GM19452 (cell line): ENCODE measurements around the gene ASB18.

Experiments used
- ATAC-seq: cut with Tn5 transposase; IDR thresholded peaks from one replicate; pipeline ENCODE4 v1.9.1; 2021; ENCODE audit not compliant: unreplicated experiment

ASB18 gene

DNA sequence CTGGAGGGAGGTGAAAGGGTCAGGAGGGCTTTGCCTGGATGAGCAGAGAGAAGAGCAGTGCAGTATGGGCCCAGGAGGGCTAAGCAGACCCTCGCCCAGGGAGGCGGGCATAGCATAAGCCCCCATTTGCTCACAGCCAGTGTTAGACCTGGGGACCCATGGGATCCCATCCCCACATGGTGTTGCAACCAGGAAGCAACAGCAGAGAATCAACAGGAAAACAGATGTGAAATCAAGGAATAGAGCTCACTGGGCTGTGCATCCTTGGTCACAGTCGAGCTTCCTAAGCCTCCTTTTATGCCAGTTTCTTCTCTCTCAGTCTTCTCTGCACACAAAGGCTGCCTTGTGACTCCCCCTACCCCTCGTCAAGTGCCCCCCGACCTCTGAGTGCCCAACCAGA is 19.9 kb downstream of the ASB18 start:
- ATAC-seq = no peak

DNA sequence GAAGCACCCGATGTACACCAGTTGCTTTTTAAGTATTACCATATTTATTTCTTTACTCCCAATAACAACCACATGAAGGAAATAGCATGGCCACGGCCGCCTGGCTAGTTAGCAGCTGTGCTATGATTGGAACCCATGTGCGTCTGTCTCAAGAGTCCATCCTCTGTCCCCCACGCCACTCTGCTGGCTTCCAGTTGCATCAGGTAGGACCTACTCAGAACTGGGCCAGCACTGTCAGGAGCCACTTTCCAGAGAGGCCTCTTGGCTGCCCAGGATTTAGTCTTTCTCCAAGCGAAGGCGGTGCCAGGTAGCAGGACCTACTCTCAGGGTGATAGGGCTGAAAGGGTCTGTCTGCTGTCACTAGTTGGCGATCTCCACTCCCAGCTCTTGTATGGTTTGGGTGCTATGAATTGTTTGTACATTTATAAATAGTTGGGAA is 22.1 kb downstream of the ASB18 start:
- ATAC-seq = no peak

GRCh38 chr2:236241181-236242056 is 22.8 kb downstream of the ASB18 start:
- ATAC-seq = no peak

DNA sequence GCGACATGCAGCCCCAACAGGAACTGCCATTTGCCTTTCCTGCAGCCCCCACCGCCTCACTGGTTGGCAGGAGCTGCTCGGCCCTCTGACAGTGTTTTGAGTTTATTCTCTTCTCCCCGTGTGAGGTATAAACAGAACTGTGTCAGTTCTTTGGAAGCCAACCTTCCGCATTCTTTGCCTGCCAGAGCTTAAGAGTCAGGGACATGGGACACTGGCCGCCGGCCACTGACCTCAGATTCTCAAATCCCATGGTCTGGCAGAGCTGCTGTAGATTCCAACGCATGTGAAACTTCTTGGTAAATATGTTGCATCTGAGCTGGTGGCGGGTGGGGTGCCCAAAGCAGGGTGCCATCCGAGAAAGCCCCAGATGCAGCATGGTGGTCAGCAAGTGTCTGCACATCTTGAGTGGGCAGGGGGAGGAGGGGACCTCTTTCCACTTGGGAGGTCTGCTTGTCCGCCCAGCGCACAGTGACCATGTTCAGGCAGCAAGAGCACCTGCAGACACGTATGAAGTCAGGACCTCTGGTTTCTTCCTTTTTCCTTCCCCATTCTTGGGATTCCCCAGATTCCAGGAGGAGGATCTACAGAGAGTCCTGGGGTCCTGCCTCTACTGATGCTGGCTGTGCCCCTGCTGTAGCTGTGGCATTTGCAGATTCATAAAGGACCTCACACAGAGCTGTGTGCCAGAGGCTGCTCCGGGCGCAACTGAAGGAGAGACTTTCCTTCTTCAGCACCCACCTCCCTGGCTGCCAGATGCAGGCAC is 23.8 kb downstream of the ASB18 start:
- ATAC-seq = no peak

GRCh38 chr2:236239276-236240065 is 24.7 kb downstream of the ASB18 start:
- no peak for ATAC-seq

- ATAC-seq = no peak
These were observed 25.5 kb downstream of the ASB18 start for GRCh38 chr2:236238751-236239150.

DNA sequence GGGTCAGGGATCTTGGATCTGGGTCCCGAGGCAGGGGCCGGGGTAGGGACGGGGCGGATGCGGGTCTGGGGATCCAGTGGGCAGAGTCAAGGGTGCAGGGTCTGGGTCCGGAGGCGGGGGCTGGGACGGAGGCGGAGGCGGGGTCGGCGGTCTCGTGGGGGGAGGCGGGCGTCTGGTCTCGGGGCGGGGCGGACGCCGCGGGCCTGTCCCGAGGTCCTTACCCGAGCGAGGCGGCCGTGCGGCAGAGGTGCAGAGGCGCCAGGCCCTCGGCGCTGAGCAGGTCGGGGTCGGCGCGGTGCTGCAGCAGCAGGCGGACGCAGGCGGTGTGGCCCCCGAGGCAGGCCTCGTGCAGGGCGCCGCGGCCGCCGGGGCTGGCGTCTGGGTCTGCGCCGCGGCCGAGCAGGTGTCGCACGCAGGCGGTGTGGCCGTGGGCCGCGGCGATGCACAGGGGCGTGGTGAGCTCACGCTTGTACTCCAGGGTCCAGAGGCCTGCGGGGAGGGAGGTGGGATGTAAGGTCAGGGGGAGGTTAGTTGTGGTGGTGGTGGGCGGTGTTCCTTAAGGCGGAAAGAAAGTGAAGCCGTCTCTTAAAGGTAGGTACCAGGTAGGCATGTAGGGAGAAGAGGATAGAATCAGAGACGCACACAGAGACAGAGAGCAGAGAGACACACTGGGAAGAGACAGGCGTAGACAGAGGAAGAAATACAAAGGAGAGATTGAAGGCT is 26.6 kb downstream of the ASB18 start:
- no peak for ATAC-seq

GRCh38 chr2:236236559-236237452 is 27.4 kb downstream of the ASB18 start:
- no peak for ATAC-seq

DNA sequence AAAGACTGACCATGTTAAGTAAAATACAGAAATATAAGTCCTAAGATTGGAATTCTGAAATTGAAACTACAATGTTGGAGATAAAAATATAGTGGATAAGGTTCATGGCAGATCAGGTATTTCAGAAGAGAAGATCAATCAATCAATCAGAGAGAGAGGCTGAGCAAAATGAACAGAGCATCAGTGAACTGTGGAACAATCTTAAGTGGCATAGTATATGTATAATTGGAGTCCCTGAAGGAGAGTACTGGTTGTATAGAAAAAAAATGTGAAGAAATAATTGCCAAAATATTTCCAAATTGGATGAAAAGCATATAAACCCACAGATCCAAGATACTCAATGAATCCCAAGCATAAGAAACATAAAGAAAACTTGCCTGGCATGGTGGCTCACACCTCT is 35.0 kb downstream of the ASB18 start:
- ATAC-seq = no peak

- no peak for ATAC-seq
These were observed 40.5 kb downstream of the ASB18 start for GRCh38 chr2:236223675-236224074.

DNA sequence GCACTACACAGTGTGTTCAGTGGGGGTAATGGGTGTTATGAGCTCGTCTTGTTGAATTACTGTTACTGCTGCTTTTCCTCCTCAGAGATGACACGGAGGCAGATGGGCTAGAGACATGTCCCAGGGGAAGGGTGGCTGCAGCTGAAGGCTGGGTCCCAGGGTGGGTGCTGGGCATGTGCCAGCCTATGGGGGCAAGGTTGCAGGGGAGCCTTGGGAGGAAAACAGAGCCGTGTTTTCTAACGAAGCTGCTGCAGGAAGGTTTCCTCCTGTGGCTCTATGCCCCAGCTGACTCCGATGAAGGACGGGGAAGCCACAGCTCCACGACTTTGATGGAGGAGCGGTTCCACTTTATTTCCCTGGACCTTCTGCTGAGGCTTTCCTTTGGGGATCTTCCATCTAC is 42.4 kb downstream of the ASB18 start:
- ATAC-seq = no peak

GRCh38 chr2:236219411-236219810 is 44.8 kb downstream of the ASB18 start:
- no peak for ATAC-seq

GRCh38 chr2:236217926-236218325 is 46.3 kb downstream of the ASB18 start:
- no peak for ATAC-seq

DNA sequence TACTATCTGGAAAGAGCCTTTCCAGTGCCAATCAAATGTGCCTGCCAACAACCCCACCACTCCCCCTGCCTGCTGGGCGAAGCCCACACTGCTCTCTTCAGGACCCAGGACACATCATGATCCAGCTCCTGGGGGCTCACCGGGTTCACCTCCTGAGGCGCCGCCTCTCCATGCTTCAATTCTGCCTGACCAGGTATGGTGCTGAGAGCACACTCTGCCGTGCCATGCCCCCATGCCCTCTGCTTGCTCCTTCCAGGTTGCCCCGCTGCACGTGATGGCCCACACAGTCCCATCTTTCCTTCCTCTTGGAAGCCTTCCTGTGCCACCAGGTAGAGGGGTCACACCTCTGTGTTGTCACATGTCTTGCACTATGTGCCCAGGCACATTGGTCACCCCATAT is 47.5 kb downstream of the ASB18 start:
- ATAC-seq = no peak

- ATAC-seq = no peak
These were observed 48.4 kb downstream of the ASB18 start for GRCh38 chr2:236215761-236216333.

DNA sequence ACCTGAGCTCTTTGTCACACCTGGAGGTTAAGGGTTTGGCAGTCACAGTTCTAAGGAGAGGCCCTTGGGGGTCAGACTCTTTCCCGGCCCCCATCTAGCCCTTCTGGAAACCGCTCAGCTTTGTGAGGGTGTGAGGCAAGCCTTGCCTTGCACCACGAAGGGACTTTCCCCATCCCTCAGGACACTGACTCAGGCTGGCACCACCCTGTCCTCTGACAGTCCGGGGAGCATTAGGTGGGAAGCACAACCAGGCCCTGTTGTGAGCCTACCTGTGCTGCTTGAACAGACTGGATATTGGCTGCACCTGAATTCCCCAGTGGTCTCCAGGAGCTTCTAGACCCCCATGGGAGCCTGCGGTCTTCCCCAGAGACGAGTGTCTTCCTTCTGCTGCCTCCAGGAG is 49.0 kb downstream of the ASB18 start:
- ATAC-seq = no peak

DNA sequence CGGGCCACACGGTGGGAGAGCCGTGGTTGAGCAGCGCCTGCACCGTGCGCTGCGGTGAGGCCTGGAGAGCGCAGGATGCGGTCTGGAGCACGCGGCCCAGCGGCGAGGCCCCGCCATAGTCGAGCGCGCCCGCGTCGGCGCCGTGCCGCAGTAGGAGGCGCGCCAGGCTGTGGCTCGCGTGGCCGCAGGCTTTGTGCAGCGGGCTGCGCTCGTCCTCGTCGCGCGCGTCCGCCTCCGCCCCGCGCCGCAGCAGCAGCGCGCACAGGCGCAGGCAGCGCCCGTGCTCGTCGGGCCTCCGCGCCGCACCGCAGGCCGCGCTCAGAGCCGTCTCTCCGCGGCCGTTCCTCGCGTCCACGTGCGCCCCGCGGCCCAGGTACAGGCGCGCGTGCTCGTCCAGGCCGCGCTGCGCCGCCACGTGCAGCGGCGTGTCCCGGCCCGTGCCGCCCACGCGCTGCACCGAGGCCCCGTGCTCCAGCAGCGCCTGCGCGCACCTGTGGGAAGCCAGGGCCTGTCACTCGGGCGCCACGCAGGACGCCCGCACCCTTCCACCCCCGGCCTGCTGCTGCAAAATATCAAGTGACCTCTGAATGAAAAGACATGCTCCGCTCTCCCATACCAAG is 49.7 kb downstream of the ASB18 start:
- no peak for ATAC-seq

GRCh38 chr2:236211296-236211695 is 52.9 kb downstream of the ASB18 start:
- ATAC-seq = no peak

- ATAC-seq = no peak
These were observed 53.7 kb downstream of the ASB18 start for GRCh38 chr2:236210536-236210935.
